Activated gamma-delta T cell treated with anti-CD3 and anti-CD28 coated beads, Interleukin-2, amount 50 U/mL, for 16 hours (primary cell): Measurements from ENCODE around the gene ZPR1.
"Not testable (repeated sequence)": the region's sequence is repeated elsewhere in the genome, so short reads cannot be mapped to it uniquely, and the experiment has no call there.

Source experiments
- DNase-seq: peaks from one replicate; pipeline ENCODE4 v3.0.0-alpha.2; 2020; ENCODE audit warnings: low read depth

The ZPR1 gene

DNA sequence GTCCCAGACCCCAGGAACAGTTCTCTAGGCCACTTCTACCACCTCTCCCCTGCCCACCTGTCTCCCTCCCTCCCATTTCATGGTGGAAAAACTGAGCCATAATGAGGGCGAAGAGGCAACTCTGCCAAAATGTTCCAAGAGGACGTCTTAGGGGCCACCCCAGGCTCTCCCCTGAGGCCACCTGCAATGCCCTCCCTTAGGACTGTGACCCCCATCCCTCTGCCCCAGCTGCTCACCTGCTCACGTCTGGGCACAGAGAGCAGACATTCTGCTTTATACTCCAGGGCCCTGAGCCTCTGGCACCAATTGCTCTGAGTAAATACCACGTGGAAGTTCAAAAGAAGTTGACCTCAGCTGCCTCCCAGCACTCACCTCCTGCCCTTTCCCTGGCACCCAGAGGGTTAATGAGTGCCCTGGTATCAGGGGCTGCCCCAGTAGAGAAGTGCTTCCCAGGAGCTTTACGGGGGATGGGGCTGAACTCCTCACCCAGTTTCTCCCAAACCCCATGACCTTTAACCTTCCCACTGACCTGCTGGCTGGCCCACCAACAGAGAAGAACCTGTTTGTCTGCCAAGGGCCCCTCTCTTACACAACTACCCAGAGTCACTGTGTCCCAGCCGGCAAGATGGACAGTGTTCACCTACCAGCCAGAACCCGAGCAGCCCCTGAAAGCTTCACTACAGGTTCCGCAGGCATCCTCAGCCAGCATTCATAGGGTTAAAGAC lies 4.5 kb upstream of the ZPR1 start:
- DNase-seq, result no peak

DNA sequence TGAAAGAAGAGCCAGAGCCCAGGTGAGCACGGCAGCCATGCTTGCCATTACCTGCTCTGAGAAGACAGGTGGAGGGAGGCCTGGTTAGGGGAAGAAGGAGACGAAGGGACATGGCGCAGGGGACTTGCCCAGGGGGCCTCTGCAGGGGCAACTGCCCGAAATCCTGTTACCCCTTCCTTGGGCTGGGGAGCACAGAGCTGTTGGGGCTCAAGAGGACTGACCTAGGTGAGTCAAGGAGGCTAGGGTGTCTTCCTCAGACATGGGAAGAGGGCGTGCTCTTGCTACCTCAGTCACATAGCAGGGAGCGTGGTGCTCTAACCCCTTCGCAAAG lies 4.0 kb upstream of the ZPR1 start, which contains the start of gene APOA5:
TSS of gene APOA5 (minus strand) at position 67 of the 331 bp plus-strand sequence. CDS start at position 48, 19 bp downstream.
- DNase-seq, result no peak

DNA sequence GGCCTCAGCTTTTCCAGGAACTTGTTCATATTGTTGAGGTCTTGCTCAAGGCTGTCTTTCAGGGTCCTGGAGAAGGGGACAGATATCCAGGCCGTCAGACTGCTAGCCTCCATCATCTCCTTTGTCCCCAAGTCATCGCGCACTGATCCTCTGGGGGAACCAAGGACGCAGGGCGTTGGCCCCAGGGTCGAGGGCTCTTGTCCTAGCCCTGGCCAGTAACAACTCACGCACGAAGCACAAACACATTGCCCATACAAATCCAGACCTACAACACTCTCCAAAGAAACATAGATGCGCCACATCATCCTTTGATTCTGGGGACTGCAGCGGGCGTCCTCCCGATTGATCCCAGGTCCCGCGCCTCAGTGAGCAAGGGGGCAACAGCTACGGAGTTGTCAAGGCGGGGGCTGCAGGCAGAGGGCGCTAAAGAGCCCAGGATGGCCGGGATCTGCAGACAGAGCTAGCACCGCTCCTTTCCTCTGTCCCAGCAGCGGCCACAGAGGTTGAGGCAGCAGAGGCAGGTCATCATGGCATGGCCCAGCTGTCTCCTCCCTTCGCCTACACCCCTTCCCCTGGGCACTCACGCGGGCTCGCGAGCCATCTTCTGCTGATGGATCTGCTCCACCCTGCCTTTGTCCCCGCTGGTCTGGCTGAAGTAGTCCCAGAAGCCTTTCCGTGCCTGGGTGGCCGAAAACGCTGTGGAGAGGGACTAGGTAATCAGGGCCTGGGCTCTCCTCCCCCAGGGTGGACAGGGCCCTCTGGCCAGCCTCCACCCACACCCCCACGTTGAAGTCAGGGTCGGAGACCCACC lies 3.4 kb upstream of the ZPR1 start:
- peak; percentile 62 for DNase-seq

DNA sequence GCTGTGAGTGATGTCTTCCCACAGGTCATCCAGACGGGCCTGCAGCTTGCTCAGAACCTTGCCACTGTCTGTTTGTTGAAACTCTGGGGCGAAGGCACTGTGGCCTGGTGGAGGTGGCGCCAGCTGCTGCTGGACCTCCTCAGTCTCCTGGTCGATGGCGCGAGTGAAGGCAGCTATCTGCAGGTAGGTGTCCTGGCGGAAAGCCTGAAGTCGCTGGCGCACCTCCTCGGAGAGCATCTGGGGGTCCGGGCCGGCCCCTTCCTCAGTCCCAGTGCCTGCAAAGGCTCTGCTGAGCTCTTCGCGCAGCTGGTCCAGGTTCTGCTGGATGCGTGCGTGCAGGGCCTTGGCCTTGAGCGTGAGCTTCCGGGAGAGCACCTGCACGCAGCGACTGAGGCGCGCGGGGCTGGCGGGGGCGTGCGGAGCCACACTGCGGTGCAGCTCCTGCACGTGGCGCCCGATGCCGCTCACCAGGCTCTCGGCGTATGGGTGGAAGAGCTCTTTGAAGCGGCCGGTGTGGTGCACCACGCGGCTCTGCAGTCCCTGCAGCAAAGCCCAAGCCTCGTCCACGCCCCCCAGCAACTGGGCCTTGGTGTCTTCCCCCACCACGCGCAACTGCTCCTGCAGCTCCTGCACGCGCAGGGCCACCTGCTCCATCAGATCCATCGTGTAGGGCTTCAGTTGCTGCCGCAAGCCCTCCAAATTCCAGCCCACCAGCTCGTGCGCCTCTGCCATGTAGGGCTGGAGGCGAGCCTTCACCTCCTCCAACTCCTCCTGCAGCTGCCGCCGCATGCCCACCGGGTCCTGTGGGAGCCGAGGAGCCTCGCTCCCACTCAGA lies 2.6 kb upstream of the ZPR1 start:
- no peak for DNase-seq

DNA sequence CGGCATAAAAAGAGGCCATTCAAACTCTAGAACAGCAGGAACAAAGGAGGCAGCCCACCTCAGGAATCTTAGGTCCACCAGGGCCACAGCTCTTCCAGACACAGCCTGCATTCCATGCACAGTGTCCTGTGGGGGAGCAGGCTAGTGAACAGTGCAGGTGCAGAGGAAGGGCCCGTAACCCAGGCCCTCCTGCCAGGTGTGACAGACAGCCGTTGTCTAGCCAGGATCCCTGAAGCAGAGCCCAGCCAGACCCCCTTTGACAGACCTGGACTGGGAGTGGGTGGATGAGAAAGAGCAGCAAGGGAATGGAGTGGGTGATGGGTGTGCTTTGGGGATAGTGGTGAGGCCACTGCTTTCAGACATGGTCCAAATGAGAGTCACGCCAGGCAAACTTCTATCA lies 1.2 kb upstream of the ZPR1 start:
- no peak for DNase-seq

DNA sequence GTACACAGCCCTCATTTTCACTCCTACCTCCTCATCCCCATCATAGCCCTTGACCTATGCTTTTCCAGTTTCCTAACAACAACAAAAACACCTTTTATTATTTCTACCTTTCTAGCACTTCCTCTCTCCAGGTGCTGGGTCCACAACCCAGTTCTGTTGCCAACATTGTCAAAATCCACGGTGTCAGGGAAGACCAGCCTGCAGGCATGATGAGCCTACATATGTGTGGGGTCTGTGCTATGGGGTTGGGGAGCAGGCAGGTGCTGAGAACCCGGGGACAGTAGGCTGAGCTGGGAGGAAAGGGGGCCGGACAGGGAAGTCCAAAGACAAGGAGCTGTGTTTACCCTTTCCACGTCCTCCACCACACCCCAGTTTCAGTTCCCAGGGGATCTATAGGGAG lies 711 bp upstream of the ZPR1 start:
- DNase-seq, result no peak

DNA sequence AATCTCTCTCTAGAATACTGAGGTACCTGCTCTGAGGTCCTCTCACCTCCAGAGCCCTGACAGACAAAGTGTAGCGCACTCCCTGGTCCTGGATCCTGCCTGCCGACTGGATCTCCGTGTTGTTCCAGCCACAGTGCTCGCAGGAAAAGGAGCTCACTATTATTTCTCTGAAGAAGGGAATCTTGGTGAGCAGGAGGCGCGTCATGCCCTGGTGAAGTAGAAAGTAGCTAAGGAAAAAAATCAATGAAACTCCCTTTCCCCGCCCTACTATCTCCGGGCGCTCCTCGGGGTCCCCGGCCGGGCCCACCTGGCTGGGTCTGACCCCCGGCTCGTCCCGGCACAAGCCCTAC lies 412 bp downstream of the ZPR1 start:
- DNase-seq, result no peak

DNA sequence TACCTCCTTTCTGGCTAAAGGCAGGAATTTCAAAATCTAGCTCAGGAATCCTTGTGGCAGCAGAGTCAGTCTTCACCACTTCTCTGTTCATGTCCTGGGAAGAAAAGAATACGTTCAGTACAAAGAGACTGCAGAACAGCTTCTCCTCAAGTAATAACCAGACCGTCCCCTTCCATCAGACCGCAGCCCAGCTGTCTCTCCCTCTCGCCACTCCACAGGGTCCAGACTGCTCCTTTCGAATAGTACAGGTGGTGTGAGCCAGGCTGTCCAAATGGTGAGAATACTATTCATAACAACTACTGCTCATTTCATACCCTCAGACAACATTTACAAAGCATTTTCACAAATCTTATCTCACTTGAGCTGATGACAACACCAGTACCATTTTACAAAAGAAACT lies 857 bp downstream of the ZPR1 start:
- no peak for DNase-seq

DNA sequence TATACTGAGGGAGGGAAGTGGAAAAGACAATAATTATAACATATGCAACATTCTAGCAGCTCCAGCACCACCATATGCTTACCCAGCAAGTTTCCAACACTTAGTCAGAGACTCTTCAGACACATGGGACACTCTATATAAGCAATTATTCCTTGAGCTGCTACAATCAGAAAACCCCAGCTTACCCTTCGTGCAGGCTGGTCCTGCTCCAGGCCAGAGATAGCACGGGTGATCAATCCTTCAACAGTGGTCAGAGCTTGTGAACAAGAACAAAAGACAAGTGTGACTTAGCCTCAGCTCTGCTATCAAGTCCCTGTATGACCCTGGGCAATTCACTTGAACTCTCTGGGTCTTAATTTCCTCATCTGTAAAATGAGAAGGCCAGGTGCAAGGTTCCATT lies 1.5 kb downstream of the ZPR1 start:
- DNase-seq, result no peak

DNA sequence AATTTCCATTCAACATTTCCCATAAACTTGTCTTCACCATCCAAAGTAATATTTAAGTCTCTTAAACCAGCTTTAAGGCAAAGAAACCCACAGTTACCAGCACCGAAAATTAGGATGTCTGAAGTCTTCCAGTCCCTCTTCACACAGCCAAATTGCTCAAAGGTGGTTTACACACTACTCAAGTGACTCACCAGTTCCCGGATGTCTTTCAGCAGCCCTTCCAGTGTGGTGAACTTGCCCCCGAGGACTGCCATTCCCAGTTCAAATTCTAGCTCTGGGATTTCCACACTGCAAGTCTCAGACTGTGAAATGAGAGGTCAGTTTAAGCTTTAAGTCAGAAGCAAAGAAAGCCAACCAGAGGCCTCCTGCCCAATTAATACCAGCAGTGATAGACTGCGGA lies 5.1 kb downstream of the ZPR1 start:
- DNase-seq, result no peak

DNA sequence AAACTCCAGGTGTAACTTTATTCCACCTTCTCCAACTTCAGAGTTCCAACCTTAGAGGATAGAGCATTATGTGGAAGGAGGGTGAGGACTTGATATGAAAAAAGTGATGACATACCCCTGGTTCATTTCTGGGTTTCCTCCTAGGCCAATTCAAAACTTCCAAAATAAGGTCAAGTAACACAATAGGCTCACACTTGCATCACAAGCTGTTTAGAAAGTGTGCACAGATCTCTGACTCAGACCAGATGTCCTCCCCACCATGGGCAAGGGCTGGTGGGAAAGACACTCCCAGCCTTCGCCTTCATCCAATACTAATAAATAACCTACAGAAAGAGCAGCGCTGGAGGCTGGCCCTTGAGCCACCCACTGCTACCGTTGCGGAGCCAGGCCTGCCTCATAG lies 9.3 kb downstream of the ZPR1 start:
- no peak for DNase-seq

DNA sequence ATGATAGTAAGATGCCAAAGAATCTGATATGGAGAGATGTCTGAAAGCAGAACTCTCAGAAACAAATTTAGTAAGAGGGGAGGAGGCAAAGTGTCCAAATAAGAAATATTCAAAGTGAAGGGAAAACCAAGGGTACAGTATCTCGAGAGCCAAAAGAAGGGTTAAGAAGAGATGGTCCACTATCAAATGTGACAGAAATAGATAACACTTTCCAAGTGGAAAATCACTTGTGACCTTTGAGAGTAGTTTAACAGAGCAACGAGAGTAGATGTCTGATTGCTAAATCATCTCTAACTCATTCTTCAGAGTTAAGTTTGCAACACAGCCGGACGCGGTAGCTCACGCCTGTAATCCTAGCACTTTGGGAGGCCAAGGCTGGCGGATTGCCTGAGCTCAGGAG lies 10.8 kb downstream of the ZPR1 start:
- DNase-seq, result no peak

DNA sequence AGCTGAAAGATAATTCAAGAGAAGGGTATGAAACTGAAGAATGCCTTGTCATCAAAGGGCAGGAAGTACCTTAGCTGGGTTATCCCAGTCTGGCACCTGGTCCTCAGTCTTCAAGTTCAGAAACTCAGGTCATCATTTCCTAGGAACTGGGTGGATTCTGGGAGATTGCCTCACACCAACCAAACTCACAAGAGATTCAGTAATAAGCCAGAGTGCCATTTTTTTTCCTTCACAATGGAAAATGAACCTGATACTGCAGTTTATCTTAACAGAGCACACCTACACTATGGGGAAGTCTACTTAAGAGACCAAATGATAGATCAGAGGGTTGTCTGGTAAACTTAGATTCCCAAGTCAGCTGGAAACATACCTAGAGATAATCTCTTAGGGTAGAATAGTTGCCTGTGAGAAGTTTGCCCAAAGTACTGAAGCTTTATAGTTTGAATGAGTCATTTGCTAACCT lies 11.3 kb downstream of the ZPR1 start:
- no peak for DNase-seq

DNA sequence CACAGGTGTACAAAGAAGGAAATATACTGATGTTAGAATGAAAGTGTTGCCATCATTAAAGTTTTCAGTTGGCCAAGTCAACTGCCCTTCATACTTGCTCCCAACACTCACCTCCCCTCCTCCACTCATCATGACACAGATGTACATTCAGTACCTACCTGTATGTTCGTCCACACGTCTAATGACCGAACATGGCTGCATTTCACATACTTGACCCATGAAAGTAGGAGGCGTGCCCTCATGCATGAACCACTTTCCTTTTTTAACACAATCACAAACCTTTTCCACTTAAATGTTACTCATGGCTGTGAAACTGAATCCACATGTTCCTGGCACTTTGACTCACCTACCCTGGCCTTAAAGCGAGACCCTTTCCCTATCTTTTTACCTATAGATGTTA lies 11.8 kb downstream of the ZPR1 start:
- no peak for DNase-seq

DNA sequence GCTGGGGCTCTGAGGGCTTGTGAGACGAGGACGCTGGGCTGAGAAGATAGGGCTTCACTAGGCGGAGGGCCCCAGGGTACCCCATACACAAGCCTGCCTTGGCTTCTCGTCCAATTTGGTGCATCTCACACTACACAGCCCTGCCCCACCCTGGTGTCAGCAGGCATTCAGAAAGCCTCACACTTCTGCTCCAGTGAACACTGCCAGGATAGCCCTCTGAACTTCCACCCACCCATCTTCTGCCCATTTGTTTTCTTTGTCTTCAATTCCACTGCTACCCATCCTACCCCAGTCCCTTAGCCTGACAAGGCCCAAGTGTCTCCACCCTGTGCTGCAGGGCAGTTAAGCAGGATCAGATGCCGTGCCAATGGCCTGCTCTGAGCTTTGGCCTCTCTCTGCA lies 13.2 kb downstream of the ZPR1 start:
- DNase-seq, result no peak

DNA sequence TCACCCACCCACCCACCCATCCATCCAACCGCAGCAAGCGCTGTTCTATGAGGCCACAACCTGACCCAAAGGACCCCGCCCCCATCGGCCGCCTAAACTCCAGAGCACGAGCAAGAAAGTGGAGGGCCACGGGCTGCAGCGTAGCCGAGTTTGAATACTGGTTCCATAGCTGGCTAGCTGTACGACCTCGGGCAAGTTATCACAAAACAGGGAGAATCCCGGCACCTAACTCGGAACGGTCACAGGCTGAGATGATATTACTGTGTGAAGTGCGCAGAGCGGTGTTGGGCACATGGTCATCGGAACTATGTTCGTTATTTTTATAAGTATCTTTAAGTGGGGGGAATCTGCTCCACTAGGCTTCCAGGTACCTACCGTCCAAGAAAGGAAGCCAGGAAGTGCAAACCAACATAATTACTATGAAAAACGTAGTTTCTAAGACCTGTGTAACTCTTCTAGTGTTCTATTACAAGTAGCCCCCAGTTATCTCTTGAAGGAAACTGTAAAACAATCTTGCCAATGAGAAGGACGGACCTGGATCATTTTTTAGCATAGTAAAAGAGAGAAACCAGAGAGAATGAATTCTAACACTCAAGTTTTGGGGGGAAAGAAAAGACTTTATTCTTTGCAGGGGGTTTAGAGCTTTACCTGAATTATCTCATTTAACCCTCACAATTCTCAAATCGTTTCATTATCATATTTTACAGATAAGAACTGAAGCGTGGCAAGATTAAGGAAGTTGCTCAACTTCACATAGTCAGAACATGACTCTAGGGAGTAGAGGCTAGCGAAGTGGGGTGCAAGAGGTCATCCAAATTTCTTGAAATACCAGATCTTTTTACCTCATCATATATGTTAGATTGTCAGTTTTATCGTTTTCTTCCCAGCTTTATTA lies 14.4 kb downstream of the ZPR1 start:
- no peak for DNase-seq

DNA sequence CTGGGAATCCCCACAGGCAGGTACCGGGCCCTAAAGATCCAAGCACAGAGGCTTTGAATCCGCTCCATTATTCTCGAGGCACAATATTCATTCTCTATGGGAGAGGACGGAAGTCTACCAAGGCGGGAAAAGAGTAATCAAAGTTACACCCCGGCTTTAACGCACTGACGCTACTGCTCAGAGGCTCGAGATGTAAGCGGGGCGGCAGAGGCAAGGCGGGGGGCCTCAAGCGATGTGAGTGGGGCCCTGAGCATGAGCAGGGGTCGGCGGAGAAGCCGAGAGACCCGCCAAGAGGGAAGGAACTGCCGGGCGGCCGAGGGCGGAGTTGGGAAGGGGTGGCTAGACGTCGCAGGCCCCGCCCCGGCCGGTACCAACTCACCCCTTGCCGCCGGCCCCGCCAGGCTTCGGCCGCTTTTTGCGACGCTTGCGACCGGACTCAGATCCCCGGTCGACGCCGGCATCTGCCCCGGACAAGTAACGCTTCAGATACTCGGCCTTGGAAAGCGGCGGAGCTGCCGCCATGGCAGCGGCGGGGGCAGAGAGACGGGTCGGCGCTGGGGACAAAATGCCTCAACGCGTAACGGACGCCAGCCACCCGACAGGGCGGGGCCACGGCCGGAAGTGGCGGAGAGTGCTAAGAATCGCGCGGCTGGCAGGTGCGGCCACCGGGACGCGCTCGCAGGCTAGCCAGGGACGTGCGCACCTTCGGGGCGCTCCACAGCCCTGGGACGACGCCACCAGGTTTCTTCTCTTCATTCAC lies 15.2 kb downstream of the ZPR1 start, which contains the start of gene BUD13:
TSS of gene BUD13 (minus strand) at position 545 of the 760 bp plus-strand sequence. CDS start at position 522, 23 bp downstream.
- peak; percentile 94 for DNase-seq

DNA sequence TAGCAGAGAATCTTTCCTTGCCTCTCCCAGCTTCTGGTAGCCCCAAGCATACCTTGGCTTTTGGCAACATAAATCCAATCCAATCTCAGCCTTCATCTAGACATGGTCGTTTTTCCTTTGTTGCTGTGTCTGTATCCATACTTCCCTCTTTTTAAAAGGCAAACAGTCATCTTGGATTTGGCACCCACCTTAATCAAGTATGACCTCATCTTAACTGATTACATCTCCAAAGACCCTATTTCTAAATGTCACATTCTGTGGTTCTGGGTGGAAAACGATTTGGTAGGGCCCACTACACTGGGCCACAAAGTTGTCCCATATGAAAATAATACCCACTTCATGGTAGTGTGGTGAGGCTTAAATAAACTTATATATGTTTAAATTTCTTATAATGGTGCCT lies 15.9 kb downstream of the ZPR1 start:
- no peak for DNase-seq

DNA sequence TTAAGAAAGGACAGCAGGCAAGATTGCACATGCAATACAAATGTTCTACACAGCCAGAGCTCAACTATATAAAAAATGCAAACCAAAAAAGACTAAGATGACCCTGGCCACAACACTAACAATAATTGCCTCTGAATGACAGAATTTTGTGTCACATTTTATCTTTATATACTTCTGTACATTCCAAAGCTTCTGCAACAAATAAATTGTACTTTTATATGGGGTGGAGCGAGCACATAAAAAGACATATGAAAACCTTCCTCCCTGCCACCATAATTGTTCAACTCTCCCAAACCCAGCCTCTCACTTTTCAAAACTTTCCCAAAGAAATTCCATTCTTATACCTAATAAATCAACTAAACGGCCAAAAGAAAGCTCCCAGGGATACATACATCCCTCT lies 25.7 kb downstream of the ZPR1 start:
- no peak for DNase-seq

DNA sequence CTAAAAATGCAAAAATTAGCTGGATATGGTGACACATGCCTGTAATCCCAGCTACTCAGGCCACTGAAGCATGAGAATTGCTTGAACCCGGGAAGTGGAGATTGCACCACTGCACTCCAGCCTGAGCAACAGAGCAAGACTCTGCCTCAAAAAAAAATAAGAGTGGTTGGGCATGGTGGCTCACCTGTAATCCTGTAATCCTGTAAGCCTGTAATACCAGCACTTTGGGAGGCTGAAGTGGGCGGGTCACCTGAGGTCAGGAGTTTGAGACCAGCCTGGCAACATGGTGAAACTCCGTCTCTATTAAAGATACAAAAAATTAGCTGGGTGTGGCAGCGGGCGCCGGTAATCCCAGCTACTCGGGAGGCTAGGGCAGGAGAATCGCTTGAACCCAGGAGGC lies 31.8 kb downstream of the ZPR1 start:
- not testable (repeated sequence) for DNase-seq
